GM04503 (cell line): Measurements from ENCODE around the gene GCNA.
"Not testable (repeated sequence)": the region's sequence is repeated elsewhere in the genome, so short reads cannot be mapped to it uniquely, and the experiment has no call there.

ENCODE experiments used
- DNase-seq: peaks from one replicate; pipeline ENCODE4 v3.0.0-alpha.2; 2012; ENCODE audit warnings: low read depth

The GCNA gene

DNA sequence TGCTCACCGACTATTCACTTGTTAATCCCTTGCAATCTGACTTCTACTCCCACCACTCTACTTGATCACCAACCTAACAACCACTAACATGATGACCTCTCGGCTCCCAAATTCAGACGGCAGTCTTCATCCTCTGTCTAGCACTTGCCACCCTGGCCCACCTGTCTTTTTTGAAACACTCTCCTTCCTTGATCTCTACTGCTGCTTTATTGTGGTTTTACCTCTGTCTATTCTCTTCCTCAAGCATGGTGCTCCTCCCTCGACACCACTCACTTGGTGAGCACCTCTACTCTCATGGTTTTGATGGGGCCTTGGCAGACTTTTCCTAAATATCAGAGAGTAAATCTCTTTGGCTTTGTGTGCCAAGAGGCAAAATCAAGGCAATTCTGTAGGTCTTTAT lies 61.8 kb downstream of the GCNA start:
- DNase-seq = no peak

DNA sequence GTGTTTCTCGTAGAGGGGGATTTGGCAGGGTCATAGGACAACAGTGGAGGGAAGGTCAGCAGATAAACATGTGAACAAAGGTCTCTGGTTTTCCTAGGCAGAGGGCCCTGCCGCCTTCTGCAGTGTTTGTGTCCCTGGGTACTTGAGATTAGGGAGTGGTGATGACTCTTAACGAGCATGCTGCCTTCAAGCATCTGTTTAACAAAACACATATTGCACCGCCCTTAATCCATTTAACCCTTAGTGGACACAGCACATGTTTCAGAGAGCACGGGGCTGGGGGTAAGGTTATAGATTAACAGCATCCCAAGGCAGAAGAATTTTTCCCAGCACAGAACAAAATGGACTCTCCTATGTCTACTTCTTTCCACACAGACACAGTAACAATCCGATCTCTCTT lies 66.2 kb downstream of the GCNA start:
- not testable (repeated sequence) for DNase-seq

DNA sequence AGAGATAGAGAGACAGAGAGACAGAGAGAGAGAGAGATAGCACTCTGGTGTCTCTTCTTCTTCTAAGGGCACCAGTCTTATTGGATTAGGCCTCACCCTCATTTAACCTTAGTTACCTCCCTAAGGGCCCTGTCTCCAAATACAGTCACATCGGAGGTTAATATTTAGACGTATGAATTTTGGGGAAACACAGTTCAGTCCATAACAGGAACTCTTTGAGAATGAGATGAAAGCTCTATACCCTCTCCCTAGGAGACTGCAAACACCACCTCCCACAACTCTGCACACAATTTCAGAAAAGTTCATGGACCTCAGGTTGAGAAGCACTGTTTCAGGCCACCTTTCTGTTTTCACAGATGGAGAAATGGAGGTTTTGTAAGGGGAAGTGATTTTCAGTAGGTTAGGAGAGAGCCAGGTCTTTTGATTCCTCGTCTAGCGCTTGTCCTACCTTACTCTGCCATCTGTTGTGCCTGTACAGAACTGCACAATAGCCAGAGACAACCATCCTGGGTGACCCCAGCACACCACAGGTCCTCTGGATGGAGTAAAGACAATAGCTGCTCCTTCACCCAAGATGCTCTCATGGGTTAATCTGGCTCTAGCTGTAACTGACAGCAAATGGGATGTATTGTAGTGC lies 72.2 kb downstream of the GCNA start:
- no peak for DNase-seq

DNA sequence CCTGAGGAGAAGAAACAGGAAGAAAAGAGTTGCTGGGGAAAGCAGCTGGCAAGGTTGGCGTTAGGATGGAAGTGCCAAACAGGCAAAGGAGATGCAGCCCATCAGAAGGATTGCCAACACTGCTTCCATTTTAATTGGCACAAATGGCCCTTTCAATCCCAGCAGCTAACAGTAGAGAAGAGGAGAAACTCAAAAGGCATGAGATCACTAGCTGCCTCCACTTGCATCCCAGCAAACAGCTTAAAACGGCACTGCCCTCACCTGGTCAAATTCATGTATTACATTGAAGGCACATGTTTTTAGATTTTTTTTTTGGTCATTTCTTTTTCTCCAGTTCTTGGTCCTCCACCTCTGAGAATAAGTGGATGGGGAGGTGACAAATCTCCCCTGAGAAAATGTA lies 74.2 kb downstream of the GCNA start:
- DNase-seq = no peak

DNA sequence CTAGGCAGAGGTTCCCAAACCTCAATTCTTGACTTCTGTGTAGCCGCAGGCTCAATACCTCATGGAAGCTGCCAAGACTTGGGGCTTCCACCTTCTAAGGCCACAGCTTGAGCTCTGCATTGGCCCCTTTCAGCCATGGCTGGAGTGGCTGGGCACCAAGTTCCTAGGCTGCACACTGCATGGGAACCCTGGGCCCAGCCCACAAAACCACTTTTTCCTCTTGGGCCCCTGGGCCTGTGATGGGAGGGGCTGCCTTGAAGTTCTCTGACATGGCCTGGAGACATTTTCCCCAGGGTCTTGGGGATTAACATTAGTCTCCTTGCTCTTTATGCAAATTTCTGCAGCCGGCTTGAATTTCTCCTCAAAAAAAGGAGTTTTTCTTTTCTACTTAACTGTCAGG lies 75.1 kb downstream of the GCNA start:
- no peak for DNase-seq

DNA sequence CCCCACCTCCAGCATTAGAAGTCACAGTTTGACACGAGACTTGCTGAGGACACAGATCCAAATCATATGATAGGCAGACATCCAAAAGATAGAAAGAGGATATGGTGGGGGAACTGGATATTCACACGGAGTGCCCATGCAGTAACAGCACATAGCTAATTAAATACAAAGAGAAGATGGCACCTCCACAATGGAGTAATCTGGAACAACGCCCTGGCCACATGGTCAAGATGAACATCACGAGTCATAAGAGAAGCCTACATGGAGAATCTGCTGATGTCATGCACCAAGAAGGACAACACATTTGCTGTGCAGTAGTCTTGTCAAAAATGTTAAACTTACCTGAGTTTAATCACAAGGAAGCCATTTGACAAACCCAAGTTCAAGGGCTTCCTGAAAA lies 79.0 kb downstream of the GCNA start:
- no peak for DNase-seq

DNA sequence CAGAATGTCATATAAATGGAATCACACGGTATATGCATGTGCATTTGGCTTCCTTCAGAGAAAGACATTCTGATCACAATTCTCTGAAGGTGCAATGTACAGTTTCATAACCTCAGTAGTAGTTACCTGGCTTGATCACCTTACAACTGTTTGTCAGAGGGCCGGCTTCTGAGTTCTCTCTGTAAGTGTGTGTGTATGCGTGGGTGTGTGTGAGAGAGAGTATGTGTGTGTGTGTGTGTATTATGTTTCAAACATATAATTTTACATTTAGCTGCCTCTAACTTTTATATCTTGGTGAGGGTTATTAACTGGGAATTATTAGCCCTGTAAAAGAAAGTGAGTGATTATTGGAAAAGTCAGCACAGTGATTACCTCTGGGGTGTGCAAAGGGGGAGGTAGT lies 81.1 kb downstream of the GCNA start:
- no peak for DNase-seq

DNA sequence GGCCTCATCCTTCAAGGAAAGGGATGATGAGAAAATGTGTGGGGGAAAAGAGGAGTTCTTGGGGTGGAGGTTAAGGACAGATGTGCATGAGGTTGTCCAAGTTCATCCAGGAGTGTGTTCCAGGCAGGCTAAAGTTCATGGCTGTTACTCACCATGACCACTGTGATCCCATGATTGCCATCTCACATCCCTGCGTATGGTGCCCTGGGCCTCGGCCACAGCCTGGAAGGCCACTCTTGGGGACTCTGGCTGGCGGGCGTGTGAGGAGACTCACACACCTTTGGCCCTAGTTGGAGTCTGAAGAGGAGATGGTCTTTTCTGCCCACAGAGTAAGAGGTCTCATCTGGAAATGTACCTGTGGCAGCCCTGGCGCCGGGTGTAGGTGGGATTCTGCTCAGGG lies 81.7 kb downstream of the GCNA start:
- DNase-seq = no peak

DNA sequence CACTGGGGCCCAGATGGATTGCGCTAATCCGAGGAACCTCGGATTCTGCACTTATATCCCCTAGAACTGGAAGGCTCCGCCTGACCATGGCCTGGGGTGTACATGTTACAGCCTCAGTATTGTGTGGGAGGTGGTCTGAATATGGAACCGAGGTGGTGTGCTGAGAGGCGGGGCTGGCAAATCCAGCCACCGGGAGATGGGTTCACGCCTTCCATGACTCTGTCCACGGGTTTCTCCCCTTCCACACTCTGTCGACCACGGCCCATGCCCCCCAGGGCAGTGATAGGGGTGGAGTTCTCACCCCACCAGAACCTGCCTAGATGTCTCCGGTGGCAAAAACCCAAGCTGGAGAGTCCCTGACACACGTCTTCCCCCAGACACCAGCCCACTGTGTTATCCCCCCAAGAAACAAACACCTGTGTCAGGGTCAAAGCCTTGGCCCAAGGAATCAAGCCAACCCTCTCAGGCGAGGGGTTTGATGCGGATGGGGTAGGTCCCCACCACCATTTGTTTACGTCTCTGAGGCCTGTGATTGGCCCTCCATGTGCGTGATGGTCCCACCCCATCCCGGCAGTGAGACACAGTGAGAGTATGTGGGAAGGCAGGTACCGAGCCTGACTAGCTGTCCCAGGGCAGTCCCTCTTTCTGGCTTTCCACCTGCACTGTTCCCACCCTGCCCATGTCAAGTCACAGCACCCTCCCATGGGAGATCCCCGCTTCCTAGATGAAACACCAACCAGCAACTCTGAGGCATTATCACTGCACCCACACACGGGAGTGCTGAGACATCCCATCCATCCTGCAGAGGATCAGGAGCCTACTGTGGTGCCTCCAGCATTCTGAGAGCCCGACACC lies 82.6 kb downstream of the GCNA start:
- no peak for DNase-seq

DNA sequence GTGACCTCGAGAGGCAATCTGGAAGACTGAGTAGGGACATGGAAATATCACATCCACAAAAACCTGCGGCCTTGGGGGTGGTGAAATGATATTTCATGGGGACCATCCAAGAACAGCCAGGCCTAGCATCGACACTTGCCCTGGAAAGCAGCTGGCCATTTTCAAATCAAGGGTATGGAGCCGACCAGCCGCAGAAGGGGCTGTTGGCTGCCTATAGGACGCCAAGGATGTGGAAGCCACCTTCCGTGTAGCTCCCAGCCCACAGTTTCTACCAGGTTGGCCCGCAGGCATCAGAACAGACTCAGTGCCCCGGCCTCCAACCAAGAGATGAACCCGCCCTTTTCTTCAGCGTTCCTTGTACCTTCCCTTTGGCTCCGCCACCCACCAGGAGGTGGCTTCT lies 83.7 kb downstream of the GCNA start:
- DNase-seq = no peak

DNA sequence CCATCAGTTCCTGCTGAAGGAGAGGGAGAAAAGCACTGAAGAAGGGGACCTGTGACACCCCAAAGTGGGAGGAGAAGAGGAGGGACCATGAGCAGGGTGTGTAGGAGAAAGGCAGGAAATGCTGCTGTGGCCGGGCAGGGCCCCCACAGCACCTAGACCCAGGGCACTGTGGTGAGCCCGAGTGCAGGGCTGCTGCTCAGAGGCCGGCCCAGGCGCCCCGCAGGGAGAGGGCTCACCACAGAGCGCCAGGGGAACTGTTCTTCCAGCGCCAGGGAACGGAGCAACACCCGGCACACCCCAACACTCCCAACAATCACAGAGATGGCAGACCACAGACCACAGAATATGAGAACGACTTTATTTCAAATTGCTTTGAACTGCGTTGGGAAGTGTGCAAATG lies 84.4 kb downstream of the GCNA start:
- DNase-seq = not testable (repeated sequence)
